ENCODE data around the gene ZNF500.

GRCh38 chr16:4806280-4806679 is 39.3 kb upstream of the ZNF500 start:
- TF ChIP-seq, protein P1, sequence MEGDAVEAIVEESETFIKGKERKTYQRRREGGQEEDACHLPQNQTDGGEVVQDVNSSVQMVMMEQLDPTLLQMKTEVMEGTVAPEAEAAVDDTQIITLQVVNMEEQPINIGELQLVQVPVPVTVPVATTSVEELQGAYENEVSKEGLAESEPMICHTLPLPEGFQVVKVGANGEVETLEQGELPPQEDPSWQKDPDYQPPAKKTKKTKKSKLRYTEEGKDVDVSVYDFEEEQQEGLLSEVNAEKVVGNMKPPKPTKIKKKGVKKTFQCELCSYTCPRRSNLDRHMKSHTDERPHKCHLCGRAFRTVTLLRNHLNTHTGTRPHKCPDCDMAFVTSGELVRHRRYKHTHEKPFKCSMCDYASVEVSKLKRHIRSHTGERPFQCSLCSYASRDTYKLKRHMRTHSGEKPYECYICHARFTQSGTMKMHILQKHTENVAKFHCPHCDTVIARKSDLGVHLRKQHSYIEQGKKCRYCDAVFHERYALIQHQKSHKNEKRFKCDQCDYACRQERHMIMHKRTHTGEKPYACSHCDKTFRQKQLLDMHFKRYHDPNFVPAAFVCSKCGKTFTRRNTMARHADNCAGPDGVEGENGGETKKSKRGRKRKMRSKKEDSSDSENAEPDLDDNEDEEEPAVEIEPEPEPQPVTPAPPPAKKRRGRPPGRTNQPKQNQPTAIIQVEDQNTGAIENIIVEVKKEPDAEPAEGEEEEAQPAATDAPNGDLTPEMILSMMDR (IDR thresholded peaks at IDR 0.05; ENCODE audit: low read depth, low read length, missing input control), result no peak
- TF ChIP-seq EGR1 (IDR thresholded peaks at IDR 0.05; ENCODE audit: low read depth in 2 of 2) (no peak), ATF3 (IDR thresholded peaks at IDR 0.05) (no peak), JUND (IDR thresholded peaks at IDR 0.05) (no peak), HNF4G (IDR thresholded peaks at IDR 0.05) (no peak), GABPA (IDR thresholded peaks at IDR 0.05 in 1 of 2, conservative IDR thresholded peaks at IDR 0.05 in 1 of 2) (no peak), YY1 (IDR thresholded peaks at IDR 0.05) (no peak), SP1 (IDR thresholded peaks at IDR 0.05) (no peak), RAD21 (IDR thresholded peaks at IDR 0.05) (no peak), REST (IDR thresholded peaks at IDR 0.05) (no peak), NR2F2 (IDR thresholded peaks at IDR 0.05) (no peak), TAF1 (conservative IDR thresholded peaks at IDR 0.05) (no peak)
- TF ChIP-seq, protein P2, sequence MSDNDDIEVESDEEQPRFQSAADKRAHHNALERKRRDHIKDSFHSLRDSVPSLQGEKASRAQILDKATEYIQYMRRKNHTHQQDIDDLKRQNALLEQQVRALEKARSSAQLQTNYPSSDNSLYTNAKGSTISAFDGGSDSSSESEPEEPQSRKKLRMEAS (IDR thresholded peaks at IDR 0.05), result no peak
- TF ChIP-seq, protein P3, sequence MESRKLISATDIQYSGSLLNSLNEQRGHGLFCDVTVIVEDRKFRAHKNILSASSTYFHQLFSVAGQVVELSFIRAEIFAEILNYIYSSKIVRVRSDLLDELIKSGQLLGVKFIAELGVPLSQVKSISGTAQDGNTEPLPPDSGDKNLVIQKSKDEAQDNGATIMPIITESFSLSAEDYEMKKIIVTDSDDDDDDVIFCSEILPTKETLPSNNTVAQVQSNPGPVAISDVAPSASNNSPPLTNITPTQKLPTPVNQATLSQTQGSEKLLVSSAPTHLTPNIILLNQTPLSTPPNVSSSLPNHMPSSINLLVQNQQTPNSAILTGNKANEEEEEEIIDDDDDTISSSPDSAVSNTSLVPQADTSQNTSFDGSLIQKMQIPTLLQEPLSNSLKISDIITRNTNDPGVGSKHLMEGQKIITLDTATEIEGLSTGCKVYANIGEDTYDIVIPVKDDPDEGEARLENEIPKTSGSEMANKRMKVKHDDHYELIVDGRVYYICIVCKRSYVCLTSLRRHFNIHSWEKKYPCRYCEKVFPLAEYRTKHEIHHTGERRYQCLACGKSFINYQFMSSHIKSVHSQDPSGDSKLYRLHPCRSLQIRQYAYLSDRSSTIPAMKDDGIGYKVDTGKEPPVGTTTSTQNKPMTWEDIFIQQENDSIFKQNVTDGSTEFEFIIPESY (IDR thresholded peaks at IDR 0.05), result no peak
